HG03060 (cell line): ENCODE data around the gene HSPB2.
A peak's percentile ranks its signal among the peaks of the same experiment; 100 is the strongest.
"Not testable (repeated sequence)": the region's sequence is repeated elsewhere in the genome, so short reads cannot be mapped to it uniquely, and the experiment has no call there.

Experiments
- ATAC-seq: cut with Tn5 transposase; IDR thresholded peaks from one replicate; pipeline ENCODE4 v1.9.1; 2021; ENCODE audit warnings: low read depth, moderate number of reproducible peaks; ENCODE audit not compliant: unreplicated experiment

Gene HSPB2

DNA sequence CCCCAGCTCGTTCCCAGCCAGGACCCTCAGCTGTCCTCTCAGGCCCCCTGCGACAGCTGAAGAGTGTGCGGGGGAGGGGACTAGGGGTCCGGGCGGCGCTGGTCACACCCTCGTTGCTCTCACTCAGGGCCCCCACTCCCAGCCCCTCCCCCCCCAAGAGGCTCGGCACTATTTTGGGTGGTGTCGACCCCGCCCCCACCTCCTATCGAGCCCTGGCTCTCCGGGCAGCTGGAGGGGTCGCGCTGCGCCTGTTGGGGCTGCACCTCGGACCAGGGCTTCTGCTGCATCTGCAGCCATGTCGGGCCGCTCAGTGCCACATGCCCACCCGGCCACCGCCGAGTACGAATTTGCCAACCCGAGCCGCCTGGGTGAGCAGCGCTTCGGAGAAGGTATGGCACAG is at the start of gene HSPB2:
Gene HSPB2, plus strand, starts transcription at position 200 of the 400 bp plus-strand sequence. Its CDS starts 96 bp downstream, at position 296.
- no peak for ATAC-seq

GRCh38 chr11:111870113-111870512 is 42.4 kb upstream of the HSPB2 start:
- no peak for ATAC-seq

DNA sequence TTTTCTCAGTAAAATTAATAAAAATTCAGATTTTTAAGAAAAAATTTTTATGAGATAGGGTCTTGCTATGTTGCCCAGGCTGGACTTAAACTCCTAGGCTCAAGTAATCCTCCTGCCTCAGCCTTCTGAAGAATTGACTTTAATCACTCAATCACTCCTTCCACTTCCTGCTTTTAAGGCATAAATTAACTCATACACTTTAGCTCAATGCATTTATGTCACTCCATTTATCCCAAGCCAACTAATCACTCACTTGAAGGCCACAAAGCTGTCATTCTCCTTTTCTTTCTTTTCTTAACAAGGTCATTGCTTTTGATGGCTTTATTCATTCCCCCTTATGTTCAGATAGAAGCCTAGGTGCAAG is 42.0 kb upstream of the HSPB2 start:
- ATAC-seq: no peak

- ATAC-seq: peak; percentile 71
These were observed 41.4 kb upstream of the HSPB2 start, which contains the start of gene ALG9 for GRCh38 chr11:111870886-111871692. TSS of gene ALG9 (minus strand) at chr11:111871581. CDS start at chr11:111871482, 99 bp downstream.

- ATAC-seq: no peak
These were observed 40.8 kb upstream of the HSPB2 start for GRCh38 chr11:111871693-111872161.

GRCh38 chr11:111878385-111878848 is 34.1 kb upstream of the HSPB2 start:
- peak; percentile 7 for ATAC-seq

GRCh38 chr11:111878849-111879636 is 33.5 kb upstream of the HSPB2 start, which contains the start of the genes CFAP68 and FDXACB1:
TSS of gene CFAP68 (plus strand) at chr11:111879541. CDS start at chr11:111879561, 20 bp downstream.
TSS of gene FDXACB1 (minus strand) at chr11:111879165. CDS start at chr11:111879132, 33 bp downstream.
- ATAC-seq: peak; percentile 70

DNA sequence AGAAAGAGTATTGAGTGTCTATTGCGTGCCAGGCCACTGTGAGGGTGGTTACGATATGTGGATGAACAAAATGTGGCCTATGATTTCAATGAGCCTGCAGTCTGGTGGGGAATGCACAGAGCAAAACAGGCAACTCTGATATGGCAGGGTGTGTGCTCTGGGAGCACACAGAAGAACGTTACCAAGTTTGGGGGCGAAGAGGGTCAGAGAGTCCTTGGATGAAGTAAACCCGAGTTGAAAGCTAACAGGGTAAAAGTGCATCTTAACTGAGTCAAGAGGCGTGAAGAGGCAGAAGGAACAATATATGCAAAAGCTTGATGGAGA is 32.9 kb upstream of the HSPB2 start:
- no peak for ATAC-seq

- no peak for ATAC-seq
These were observed 30.3 kb upstream of the HSPB2 start for GRCh38 chr11:111882202-111882601.

- ATAC-seq: not testable (repeated sequence)
These were observed 27.5 kb upstream of the HSPB2 start for GRCh38 chr11:111885053-111885452.

GRCh38 chr11:111886032-111886431 is 26.5 kb upstream of the HSPB2 start:
- no peak for ATAC-seq

GRCh38 chr11:111886844-111887243 is 25.7 kb upstream of the HSPB2 start:
- no peak for ATAC-seq

DNA sequence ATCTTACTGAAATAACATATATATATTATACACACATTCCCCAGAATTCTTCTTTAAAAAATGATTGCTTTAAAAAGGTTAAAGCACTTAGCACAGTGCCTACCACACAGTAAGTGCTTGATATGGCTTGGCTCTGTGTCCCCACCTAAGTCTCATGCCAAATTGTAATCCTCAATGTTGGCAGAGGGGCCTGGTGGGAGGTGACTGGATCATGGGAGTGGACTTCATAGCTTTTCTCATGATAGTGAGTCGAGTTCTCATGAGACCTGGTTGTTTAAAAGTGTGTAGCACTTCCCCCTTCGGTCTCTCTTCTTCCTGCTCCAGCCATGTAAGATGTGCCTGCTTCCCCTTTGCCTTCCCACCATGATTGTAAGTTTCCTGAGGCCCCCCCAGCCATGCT is 7.1 kb upstream of the HSPB2 start:
- ATAC-seq: no peak

GRCh38 chr11:111906680-111907079 is 5.9 kb upstream of the HSPB2 start:
- no peak for ATAC-seq

DNA sequence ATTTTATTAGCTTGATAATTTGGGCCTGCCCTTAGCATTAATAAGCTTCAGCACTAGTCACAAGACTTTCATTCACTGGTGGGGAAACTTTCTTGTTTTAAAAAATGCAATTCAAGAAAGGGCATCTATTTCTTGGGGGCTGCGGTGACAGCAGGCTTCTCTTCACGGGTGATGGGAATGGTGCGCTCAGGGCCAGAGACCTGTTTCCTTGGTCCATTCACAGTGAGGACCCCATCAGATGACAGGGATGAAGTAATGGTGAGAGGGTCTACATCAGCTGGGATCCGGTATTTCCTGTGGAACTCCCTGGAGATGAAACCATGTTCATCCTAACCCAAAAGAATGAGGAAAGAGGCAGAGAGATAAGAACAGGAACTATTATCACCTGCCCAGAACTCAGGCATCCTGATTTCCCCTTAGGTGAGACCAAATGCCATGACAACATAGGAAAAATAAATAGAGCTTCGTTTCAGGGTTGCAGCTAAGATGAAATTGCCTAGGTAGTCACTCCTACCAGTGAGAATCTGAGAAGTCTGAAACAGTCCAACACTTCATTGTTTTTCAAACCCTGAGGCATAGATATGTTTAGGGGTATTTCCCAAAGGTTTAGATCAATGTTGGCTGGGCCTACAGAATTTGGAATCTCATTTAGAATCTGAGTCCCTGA is 3.8 kb upstream of the HSPB2 start:
- ATAC-seq: no peak

- no peak for ATAC-seq
These were observed 3.2 kb upstream of the HSPB2 start for GRCh38 chr11:111909378-111909777.

DNA sequence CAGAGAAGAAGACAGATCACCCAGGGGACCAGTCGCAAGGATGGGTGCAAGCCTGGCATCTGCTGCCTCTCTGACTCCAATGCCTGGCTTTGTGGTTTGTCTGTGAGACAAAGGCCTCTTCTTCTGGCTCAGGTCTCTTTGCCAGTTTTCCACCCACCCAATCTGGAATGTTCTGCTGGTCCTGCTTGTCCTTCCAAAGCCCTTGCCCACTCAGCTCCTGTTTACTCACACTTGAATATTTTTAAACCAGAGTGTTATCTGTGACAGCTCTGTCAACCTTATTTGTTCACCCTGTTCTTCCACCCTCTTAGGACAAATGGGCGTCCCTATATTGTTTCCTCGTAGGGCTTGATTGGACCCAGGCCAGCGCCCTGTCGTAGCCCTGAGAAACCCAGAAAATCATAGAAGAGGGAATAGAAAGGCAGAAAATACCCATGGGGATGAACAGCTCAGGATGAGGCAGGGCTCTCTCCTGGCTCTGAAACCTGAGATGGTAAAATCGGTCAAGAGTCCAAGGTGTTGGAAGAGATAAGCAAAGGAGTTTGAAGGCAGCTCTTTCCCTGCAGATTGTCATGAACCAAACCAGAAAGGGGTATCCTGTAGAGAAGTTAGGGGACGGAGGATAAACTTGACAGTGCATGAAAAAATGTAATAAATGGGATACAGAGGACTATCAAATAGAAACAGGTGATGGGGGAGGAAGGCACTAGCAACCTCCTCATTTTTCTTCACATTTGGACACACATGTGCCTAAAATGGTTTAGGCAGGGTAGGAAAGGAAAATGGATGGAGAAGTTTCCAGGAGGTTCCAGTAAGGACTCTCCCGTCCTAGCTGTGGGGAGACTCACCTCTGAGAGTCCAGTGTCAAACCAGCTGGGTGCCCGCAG is 1.6 kb upstream of the HSPB2 start:
- no peak for ATAC-seq

GRCh38 chr11:111911563-111912401 is 752 bp upstream of the HSPB2 start, which contains the start of gene CRYAB:
TSS of gene CRYAB (minus strand) at chr11:111911770. CDS start at chr11:111911724, 46 bp downstream.
- no peak for ATAC-seq
